Measurements from ENCODE around the gene NRG2. TPM values are rescaled to one million over a fixed set of nuclear protein-coding genes. Genes with fewer than 3 reads are reported as not detected.
A peak's percentile ranks its signal among the peaks of the same experiment; 100 is the strongest.

Gene NRG2
- total RNA-seq, 1 donor from 2014 or later = 12.8 TPM

GRCh38 chr5:140049713-140050112, 6.6 kb upstream of the NRG2 start:
- no peak for DNase-seq (ENCODE audit: low spot score in 2 of 2)
- H3K36me3 ChIP-seq = no peaks in the 10 kb centered on the region
- no peaks in the 10 kb centered on the region for H3K27me3 ChIP-seq
- intact Hi-C loops (cut with DNase I) = no loop called here
- TF ChIP-seq CTCF (IDR thresholded peaks at IDR 0.05) = no peak
- no peak overlapping the region for H3K27ac ChIP-seq
- H3K4me3 ChIP-seq = no peak overlapping the region
- H3K4me1 ChIP-seq = no peaks in the 10 kb centered on the region
- H3K9me3 ChIP-seq = no peaks in the 10 kb centered on the region

- Histone ChIP-seq H3K27ac (no peak overlapping the region), H3K27me3 (no peaks in the 10 kb centered on the region), H3K4me3 (no peak overlapping the region), H3K36me3 (no peaks in the 10 kb centered on the region), H3K9me3 (no peaks in the 10 kb centered on the region), H3K4me1 (no peaks in the 10 kb centered on the region)
- intact Hi-C loops (cut with DNase I) = no loop called here
- no peak for TF ChIP-seq CTCF (IDR thresholded peaks at IDR 0.05)
- no peak for DNase-seq (ENCODE audit: low spot score in 2 of 2)
Measured at GRCh38 chr5:140049205-140049604, 6.1 kb upstream of the NRG2 start.

- intact Hi-C loops (cut with DNase I) = loop anchor here (5.0 kb wide), 1 partner anchor 68 kb away; the partner anchor contains the start of gene PURA
Measured at GRCh38 chr5:140044041-140044440, 942 bp upstream of the NRG2 start.

GRCh38 chr5:140043508-140043872, 391 bp upstream of the NRG2 start:
- Histone ChIP-seq H3K27ac (peak overlapping the region; percentile 65 to 70), H3K4me3 (peak overlapping the region; percentile 76 to 85), H3K4me1 (peaks cover 0 to 18% of the 10 kb centered on the region in 2 donors), H3K9me3 (no peaks in the 10 kb centered on the region), H3K27me3 (no peaks in the 10 kb centered on the region), H3K36me3 (no peaks in the 10 kb centered on the region)
- TF ChIP-seq CTCF (IDR thresholded peaks at IDR 0.05) = no peak
- intact Hi-C loops (cut with DNase I) = loop anchor here (5.0 kb wide), 1 partner anchor 69 kb away; the partner anchor contains the start of gene PURA
- no peak for DNase-seq (ENCODE audit: low spot score in 2 of 2)

More at GRCh38 chr5:140044041-140044440, 942 bp upstream of the NRG2 start:
- no peak overlapping the region for H3K4me3 ChIP-seq
- H3K36me3 ChIP-seq = no peaks in the 10 kb centered on the region
- no peak for TF ChIP-seq CTCF (IDR thresholded peaks at IDR 0.05)
- H3K9me3 ChIP-seq = no peaks in the 10 kb centered on the region
- peaks cover 0 to 18% of the 10 kb centered on the region in 2 donors for H3K4me1 ChIP-seq
- H3K27ac ChIP-seq = no peak overlapping the region
- DNase-seq (ENCODE audit: low spot score in 2 of 2) = no peak
- H3K27me3 ChIP-seq = no peaks in the 10 kb centered on the region

- Histone ChIP-seq H3K36me3 (no peaks in the 10 kb centered on the region), H3K27ac (peak overlapping the region; percentile 65 to 70), H3K4me3 (peak overlapping the region; percentile 76 to 85), H3K27me3 (no peaks in the 10 kb centered on the region), H3K9me3 (no peaks in the 10 kb centered on the region), H3K4me1 (peaks cover 0 to 18% of the 10 kb centered on the region in 2 donors)
- intact Hi-C loops (cut with DNase I) = loop anchor here (5.0 kb wide), 1 partner anchor 70 kb away; the partner anchor contains the start of gene PURA
- no peak for DNase-seq (ENCODE audit: low spot score in 2 of 2)
- no peak for TF ChIP-seq CTCF (IDR thresholded peaks at IDR 0.05)
Measured at GRCh38 chr5:140042393-140042642, 781 bp downstream of the NRG2 start.

All from ascending aorta (tissue), 2 donors.